ENCODE measurements around the gene ANKRD35.

GRCh38 chr1:145849356-145850160 is 36.1 kb downstream of the ANKRD35 start:
- no peak for TF ChIP-seq POLR2A (IDR thresholded peaks at IDR 0.05; ENCODE audit: borderline replicate concordance, extremely low read depth, insufficient read depth, insufficient read length)
- no peak for TF ChIP-seq ZNF274 (IDR thresholded peaks at IDR 0.05; ENCODE audit: low read depth, low read length)
- TF ChIP-seq, protein P1, sequence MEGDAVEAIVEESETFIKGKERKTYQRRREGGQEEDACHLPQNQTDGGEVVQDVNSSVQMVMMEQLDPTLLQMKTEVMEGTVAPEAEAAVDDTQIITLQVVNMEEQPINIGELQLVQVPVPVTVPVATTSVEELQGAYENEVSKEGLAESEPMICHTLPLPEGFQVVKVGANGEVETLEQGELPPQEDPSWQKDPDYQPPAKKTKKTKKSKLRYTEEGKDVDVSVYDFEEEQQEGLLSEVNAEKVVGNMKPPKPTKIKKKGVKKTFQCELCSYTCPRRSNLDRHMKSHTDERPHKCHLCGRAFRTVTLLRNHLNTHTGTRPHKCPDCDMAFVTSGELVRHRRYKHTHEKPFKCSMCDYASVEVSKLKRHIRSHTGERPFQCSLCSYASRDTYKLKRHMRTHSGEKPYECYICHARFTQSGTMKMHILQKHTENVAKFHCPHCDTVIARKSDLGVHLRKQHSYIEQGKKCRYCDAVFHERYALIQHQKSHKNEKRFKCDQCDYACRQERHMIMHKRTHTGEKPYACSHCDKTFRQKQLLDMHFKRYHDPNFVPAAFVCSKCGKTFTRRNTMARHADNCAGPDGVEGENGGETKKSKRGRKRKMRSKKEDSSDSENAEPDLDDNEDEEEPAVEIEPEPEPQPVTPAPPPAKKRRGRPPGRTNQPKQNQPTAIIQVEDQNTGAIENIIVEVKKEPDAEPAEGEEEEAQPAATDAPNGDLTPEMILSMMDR (IDR thresholded peaks at IDR 0.05 in 2 of 3, conservative IDR thresholded peaks at IDR 0.05 in 1 of 3; ENCODE audit: borderline replicate concordance in 1 of 3, insufficient read depth in 1 of 3, low read depth in 2 of 3, low read length in 2 of 3), result peak in 2 of 3 experiments; percentile 47 to 66; a peak in 4 of 6 replicates
- no peak for TF ChIP-seq EZH2 (IDR thresholded peaks at IDR 0.05)
- TF ChIP-seq RAD21 (IDR thresholded peaks at IDR 0.05; ENCODE audit: low read depth), result peak; percentile 21; the same call in 1 of the 2 replicates
- no peak for TF ChIP-seq SIN3A (IDR thresholded peaks at IDR 0.05; ENCODE audit: low read depth)
- no peak for TF ChIP-seq ZBTB33 (IDR thresholded peaks at IDR 0.05; ENCODE audit: extremely low read depth, insufficient replicate concordance, low read length)
- no peak for TF ChIP-seq CEBPB (IDR thresholded peaks at IDR 0.05; ENCODE audit: low read depth)
- TF ChIP-seq TCF7L2 (IDR thresholded peaks at IDR 0.05; ENCODE audit: borderline replicate concordance, extremely low read depth, insufficient read depth, insufficient read length), result no peak
- no peak for TF ChIP-seq EZH2phosphoT487 (IDR thresholded peaks at IDR 0.05; ENCODE audit: borderline replicate concordance)
- TF ChIP-seq YY1 (IDR thresholded peaks at IDR 0.05; ENCODE audit: extremely low read depth, insufficient replicate concordance, low read depth, low read length), result no peak
- no peak for TF ChIP-seq POLR2AphosphoS5 (IDR thresholded peaks at IDR 0.05; ENCODE audit: low read depth, low read length)
- TF ChIP-seq, protein P2, sequence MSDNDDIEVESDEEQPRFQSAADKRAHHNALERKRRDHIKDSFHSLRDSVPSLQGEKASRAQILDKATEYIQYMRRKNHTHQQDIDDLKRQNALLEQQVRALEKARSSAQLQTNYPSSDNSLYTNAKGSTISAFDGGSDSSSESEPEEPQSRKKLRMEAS (IDR thresholded peaks at IDR 0.05), result no peak
- no peak for TF ChIP-seq REST (IDR thresholded peaks at IDR 0.05; ENCODE audit: low read depth)

Measured in HCT116 (cell line).